ENCODE measurements around the gene C1orf159. TPM values are rescaled to one million over a fixed set of nuclear protein-coding genes. Genes with fewer than 3 reads are reported as not detected.

The C1orf159 gene
- total and polyA plus RNA-seq, 9 of the 15 experiments (the other 6 are each of a cell fraction or from before 2014, with no cell fraction given), result 0.28 to 54.9 (median 10.6) TPM

- DNase-seq (ENCODE audit: extremely low read depth in 1 of 4, low spot score in 3 of 4), result peak; percentile 89 to 92 (median 90)
- intact Hi-C loops (cut with micrococcal nuclease) (loop anchor here (1.0 to 5.0 kb wide), 4 partner anchors 42 to 142 kb away; partner anchors contain the start of genes AGRN, HES4 and SAMD11), in situ Hi-C loops (cut with MboI) (loop anchor here (10.0 kb wide), 1 partner anchor 79 kb away; the partner anchor contains the start of gene PERM1)
- peak; percentile 55 for FAIRE-seq
- ATAC-seq, result peak; percentile 81
- Histone ChIP-seq H3K4me2 (ENCODE audit: insufficient read depth, low read length) (peak overlapping the region; percentile 91), H3K36me3 (ENCODE audit: control insufficient read depth, insufficient read depth, low read length) (no peaks in the 10 kb centered on the region), H3K9me1 (ENCODE audit: control insufficient read depth, insufficient read depth, low read length) (peaks cover 4% of the 10 kb centered on the region), H4K20me1 (replicated peaks; ENCODE audit: control insufficient read depth, insufficient read depth, low read length) (no peaks in the 10 kb centered on the region; the same call in 1 of the 2 replicates), H3K4me1 (replicated peaks in 1 of 2; ENCODE audit: control insufficient read depth in 2 of 2, insufficient read depth in 2 of 2, low read length in 2 of 2) (peaks cover 45 to 86% of the 10 kb centered on the region in 2 experiments), H3K27me3 (ENCODE audit: control insufficient read depth in 2 of 2, insufficient read depth in 2 of 2, low read length in 2 of 2) (no peaks in the 10 kb centered on the region), H3K79me2 (ENCODE audit: control insufficient read depth, insufficient read depth, low read length) (no peaks in the 10 kb centered on the region), H3K27ac (ENCODE audit: extremely low read depth, low read depth, low read length) (peak overlapping the region; percentile 84), H2AFZ (ENCODE audit: low read depth, low read length) (peak overlapping the region; percentile 88), H3K9ac (ENCODE audit: insufficient read depth in 1 of 2, low read depth in 2 of 2, low read length in 2 of 2) (peak overlapping the region; percentile 70 to 90; a peak in 3 of 4 replicates), H3K4me3 (peak overlapping the region; percentile 34), H3K9me3 (replicated peaks; ENCODE audit: control insufficient read depth, insufficient read depth, low read depth, low read length) (no peaks in the 10 kb centered on the region)
- BruUV-seq (replicated peaks), result no TSS peak
- ChIA-PET POLR2A (interaction anchor here (0.6 kb wide), 2 partner anchors 203 to 1112 kb away, joined by 3 read pairs; no protein-coding TSS in a partner anchor), CTCF (ENCODE audit: low intra/inter-chr PET ratio) (interaction anchor here (3.0 kb wide), 1 partner anchor 81 kb away, joined by 27 read pairs; no protein-coding TSS in a partner anchor)
- 5% methylated on average over 43 of the region's 50 CpGs for WGBS (ENCODE audit: insufficient coverage, low coverage, missing lambda C conversion rate)
- no peak for TF ChIP-seq MCM5 (IDR thresholded peaks at IDR 0.05; ENCODE audit: low read depth)
- TF ChIP-seq AFF1 (IDR thresholded peaks at IDR 0.05; ENCODE audit: low read depth in 1 of 2, partially characterized antibody in 2 of 2), result no peak
- TF ChIP-seq TEAD1 (CRISPR knock-in tag; IDR thresholded peaks at IDR 0.05), result peak in 1 of 2 experiments; percentile 84; a peak in 2 of 4 replicates
- TF ChIP-seq NCOR1 (IDR thresholded peaks at IDR 0.05), result no peak
- TF ChIP-seq EGR1 (conservative IDR thresholded peaks at IDR 0.05), result peak; percentile 98
- no peak for TF ChIP-seq ZNF77 (CRISPR knock-in tag; IDR thresholded peaks at IDR 0.05)
- peak; percentile 59 for TF ChIP-seq FOS (IDR thresholded peaks at IDR 0.05; ENCODE audit: extremely low read depth, insufficient read length)
- TF ChIP-seq STAT5A (IDR thresholded peaks at IDR 0.05; ENCODE audit: borderline replicate concordance, low read length), result no peak
- TF ChIP-seq SMARCA4 (IDR thresholded peaks at IDR 0.05), result peak; percentile 78; the same call in 1 of the 2 replicates
- TF ChIP-seq MTA1 (IDR thresholded peaks at IDR 0.05; ENCODE audit: borderline replicate concordance), result peak; percentile 70
- TF ChIP-seq ZNF778 (CRISPR knock-in tag; IDR thresholded peaks at IDR 0.05), result no peak
- TF ChIP-seq MCM3 (IDR thresholded peaks at IDR 0.05), result no peak
Observed at GRCh38 chr1:1063945-1064831, 51.7 kb downstream of the C1orf159 start.
